ENCODE data around the gene RNF182. TPM values are rescaled to one million over a fixed set of nuclear protein-coding genes. Genes with fewer than 3 reads are reported as not detected.

Gene RNF182
- polyA plus RNA-seq, 3 donors from 2014 or later, result not detected

DNA sequence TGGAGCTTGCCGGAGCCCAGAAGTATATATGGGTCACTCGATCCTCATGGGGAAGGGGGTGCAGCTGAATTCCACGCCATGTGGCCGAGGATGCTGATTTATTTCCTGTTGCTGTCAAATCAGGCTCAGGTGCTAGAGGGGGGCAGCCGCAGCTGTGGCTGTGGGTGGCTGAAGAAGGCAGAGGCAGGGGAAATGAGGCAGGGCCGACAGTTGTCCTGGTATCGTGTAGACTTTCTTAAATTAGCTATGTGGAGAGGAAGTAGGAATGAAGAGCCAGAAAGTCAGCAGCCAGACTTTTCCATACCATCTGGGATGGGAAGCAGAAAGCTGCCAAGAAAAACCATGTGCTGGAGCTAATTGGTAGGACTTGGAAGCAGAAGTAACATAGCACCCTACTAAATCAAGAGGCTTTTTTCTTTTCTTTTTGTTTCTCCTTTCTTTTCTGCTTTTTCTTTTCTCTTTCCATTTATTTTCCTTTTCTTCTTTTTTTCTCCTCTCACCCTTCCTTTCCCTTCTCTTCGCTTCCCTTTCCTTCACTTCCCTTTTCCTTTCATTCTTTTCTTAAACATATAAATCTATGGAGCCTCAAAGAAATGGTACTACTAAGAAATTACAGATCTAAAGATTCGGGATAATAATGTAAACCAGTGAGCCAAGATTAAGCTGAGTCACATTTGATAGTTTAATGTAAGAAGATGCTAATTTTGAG is 102.2 kb downstream of the RNF182 start:
- Mint-ChIP-seq H3K27ac (no peak overlapping the region), H3K4me3 (no peak overlapping the region), H3K4me1 (peaks cover 4 to 6% of the 10 kb centered on the region in 2 donors), H3K9me3 (no peaks in the 10 kb centered on the region), H3K27me3 (ENCODE audit: low read depth in 3 of 3) (peaks cover 2 to 9% (median 2%) of the 10 kb centered on the region in 3 donors), H3K36me3 (no peaks in the 10 kb centered on the region)
- DNase-seq, result no peak

DNA sequence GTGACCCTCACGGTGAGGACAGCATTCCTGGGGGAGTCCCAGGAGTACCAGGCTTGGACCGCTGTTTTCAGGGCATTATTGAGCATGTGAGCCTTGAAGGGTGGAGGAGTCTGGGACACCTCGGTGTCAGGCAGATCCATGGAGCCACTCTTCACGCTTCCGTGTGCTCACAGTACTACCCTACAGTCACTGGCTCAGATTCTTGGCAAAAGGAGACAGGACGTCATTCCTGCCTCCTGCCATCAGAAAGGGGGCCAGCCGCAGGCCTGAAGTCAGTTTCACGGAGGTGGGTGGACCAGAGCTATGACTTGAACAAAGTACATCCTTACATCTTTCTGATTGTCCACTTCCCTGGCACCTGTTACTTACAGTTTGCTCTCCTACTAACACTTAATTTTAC is 103.9 kb downstream of the RNF182 start:
- Mint-ChIP-seq H3K27ac (no peak overlapping the region), H3K9me3 (peaks cover 0 to under 1% (median 0%) of the 10 kb centered on the region in 6 donors), H3K27me3 (ENCODE audit: low read depth in 3 of 3) (peaks cover 0 to 7% (median 2%) of the 10 kb centered on the region in 3 donors), H3K36me3 (no peaks in the 10 kb centered on the region), H3K4me3 (no peak overlapping the region), H3K4me1 (peaks cover 4 to 6% of the 10 kb centered on the region in 2 donors)
- no peak for DNase-seq

DNA sequence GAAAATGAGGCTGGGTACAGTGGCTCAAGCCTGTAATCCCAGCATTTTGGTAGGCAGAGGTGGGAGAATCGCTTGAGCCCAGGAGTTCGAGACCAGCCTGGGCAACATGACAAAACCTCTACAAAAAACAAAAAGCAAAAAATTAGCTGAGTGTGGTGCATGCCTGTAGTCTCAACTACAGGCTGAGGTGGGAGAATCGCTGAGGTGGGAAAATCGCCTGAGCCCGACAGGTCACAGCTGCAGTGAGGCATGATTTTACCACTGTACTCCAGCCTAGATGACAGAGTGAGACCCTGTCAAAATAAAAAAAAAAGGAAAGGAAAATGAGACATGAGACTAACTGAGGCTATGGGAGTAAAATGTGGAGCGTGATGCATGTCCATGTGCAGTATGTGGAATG is 104.9 kb downstream of the RNF182 start:
- H3K36me3 Mint-ChIP-seq, result no peaks in the 10 kb centered on the region
- no peak overlapping the region for H3K27ac Mint-ChIP-seq
- H3K4me1 Mint-ChIP-seq, result peaks cover 4 to 6% of the 10 kb centered on the region in 2 donors
- H3K9me3 Mint-ChIP-seq, result peaks cover 0 to 2% (median 0%) of the 10 kb centered on the region in 6 donors
- H3K4me3 Mint-ChIP-seq, result no peak overlapping the region
- DNase-seq, result no peak
- peaks cover 0 to 11% (median 0%) of the 10 kb centered on the region in 3 donors for H3K27me3 Mint-ChIP-seq (ENCODE audit: low read depth in 3 of 3)

Other genes with a start within 250 kb of the RNF182 start
- 1 to 10 TPM; 2.4 to 5.5 (median 3.8) TPM for gene RANBP9, start 213.1 kb upstream of the RNF182 start, polyA plus RNA-seq
- 10 to 100 TPM in 1 of 3 donors, 1 to 10 TPM in 2; 7.2 to 13.2 (median 9.7) TPM for gene MCUR1, start 110.4 kb upstream of the RNF182 start, polyA plus RNA-seq
- gene CD83, start 192.8 kb downstream of the RNF182 start, polyA plus RNA-seq, result 10 to 100 TPM in 1 of 3 donors, 1 to 10 TPM in 2; 3.3 to 11.8 (median 5.0) TPM